Measurements from ENCODE around the gene CIITA. TPM values are rescaled to one million over a fixed set of nuclear protein-coding genes. Genes with fewer than 3 reads are reported as not detected.

CIITA gene
- total RNA-seq, 1 experiment from 2014 or later: 22.4 TPM

GRCh38 chr16:10835281-10835931, 41.6 kb upstream of the CIITA start:
- no TSS peak for BruUV-seq (replicated peaks)
- no peak for DNase-seq
- Mint-ChIP-seq H3K27ac (ENCODE audit: unreplicated experiment) (no peak overlapping the region), H3K4me3 (ENCODE audit: low read depth, unreplicated experiment) (no peak overlapping the region), H3K27me3 (ENCODE audit: unreplicated experiment) (peaks cover 1% of the 10 kb centered on the region), H3K9me3 (ENCODE audit: low read depth, unreplicated experiment) (no peaks in the 10 kb centered on the region), H3K4me1 (ENCODE audit: low read depth, unreplicated experiment) (no peaks in the 10 kb centered on the region), H3K36me3 (ENCODE audit: insufficient read depth, unreplicated experiment) (no peaks in the 10 kb centered on the region)
- CTCF ChIA-PET: no interaction called here
- TF ChIP-seq CTCF (IDR thresholded peaks at IDR 0.05; ENCODE audit: unreplicated experiment): no peak
- intact Hi-C loops (cut with micrococcal nuclease; ENCODE audit: unreplicated experiment): no loop called here

- no peak overlapping the region for H3K4me3 Mint-ChIP-seq (ENCODE audit: low read depth, unreplicated experiment)
- H3K27ac Mint-ChIP-seq (ENCODE audit: unreplicated experiment): no peak overlapping the region
- DNase-seq: no peak
- H3K4me1 Mint-ChIP-seq (ENCODE audit: low read depth, unreplicated experiment): no peaks in the 10 kb centered on the region
- peaks cover 10% of the 10 kb centered on the region for H3K27me3 Mint-ChIP-seq (ENCODE audit: unreplicated experiment)
- H3K9me3 Mint-ChIP-seq (ENCODE audit: low read depth, unreplicated experiment): no peaks in the 10 kb centered on the region
- no peak for TF ChIP-seq CTCF (IDR thresholded peaks at IDR 0.05; ENCODE audit: unreplicated experiment)
- intact Hi-C loops (cut with micrococcal nuclease; ENCODE audit: unreplicated experiment): no loop called here
- no TSS peak for BruUV-seq (replicated peaks)
- CTCF ChIA-PET: interaction anchor here (0.9 kb wide), 1 partner anchor 83 kb away, joined by 3 read pairs; no protein-coding TSS in a partner anchor
- H3K36me3 Mint-ChIP-seq (ENCODE audit: insufficient read depth, unreplicated experiment): no peaks in the 10 kb centered on the region
Observed at GRCh38 chr16:10836174-10836853, 40.7 kb upstream of the CIITA start.

GRCh38 chr16:10838621-10839278, 38.3 kb upstream of the CIITA start:
- BruUV-seq (replicated peaks): no TSS peak
- intact Hi-C loops (cut with micrococcal nuclease; ENCODE audit: unreplicated experiment): no loop called here
- TF ChIP-seq CTCF (IDR thresholded peaks at IDR 0.05; ENCODE audit: unreplicated experiment): no peak

GRCh38 chr16:10839279-10839666, 37.7 kb upstream of the CIITA start:
- Mint-ChIP-seq H3K9me3 (ENCODE audit: low read depth, unreplicated experiment) (no peaks in the 10 kb centered on the region), H3K27me3 (ENCODE audit: unreplicated experiment) (peaks cover 15% of the 10 kb centered on the region), H3K4me3 (ENCODE audit: low read depth, unreplicated experiment) (no peak overlapping the region), H3K4me1 (ENCODE audit: low read depth, unreplicated experiment) (no peaks in the 10 kb centered on the region), H3K36me3 (ENCODE audit: insufficient read depth, unreplicated experiment) (no peaks in the 10 kb centered on the region), H3K27ac (ENCODE audit: unreplicated experiment) (no peak overlapping the region)
- DNase-seq: no peak
- no peak for TF ChIP-seq CTCF (IDR thresholded peaks at IDR 0.05; ENCODE audit: unreplicated experiment)
- no TSS peak for BruUV-seq (replicated peaks)
- CTCF ChIA-PET: no interaction called here
- intact Hi-C loops (cut with micrococcal nuclease; ENCODE audit: unreplicated experiment): no loop called here

More at GRCh38 chr16:10838621-10839278, 38.3 kb upstream of the CIITA start:
- no peaks in the 10 kb centered on the region for H3K36me3 Mint-ChIP-seq (ENCODE audit: insufficient read depth, unreplicated experiment)
- no peak overlapping the region for H3K27ac Mint-ChIP-seq (ENCODE audit: unreplicated experiment)
- H3K9me3 Mint-ChIP-seq (ENCODE audit: low read depth, unreplicated experiment): no peaks in the 10 kb centered on the region
- no peaks in the 10 kb centered on the region for H3K4me1 Mint-ChIP-seq (ENCODE audit: low read depth, unreplicated experiment)
- no peak for DNase-seq
- CTCF ChIA-PET: no interaction called here
- no peak overlapping the region for H3K4me3 Mint-ChIP-seq (ENCODE audit: low read depth, unreplicated experiment)
- peaks cover 15% of the 10 kb centered on the region for H3K27me3 Mint-ChIP-seq (ENCODE audit: unreplicated experiment)

Data from Calu3 (cell line).